WTC11 (cell line): ENCODE data around the gene TCF3. TPM values are rescaled to one million over a fixed set of nuclear protein-coding genes. Genes with fewer than 3 reads are reported as not detected.

Source experiments
- ATAC-seq: fragments of 200-7000 bp; cut with Tn5 transposase; 2 replicates; pipeline ENCODE4 v1.10.0; 2021; ENCODE audit warnings: mild to moderate bottlenecking, moderate library complexity
- CTCF ChIA-PET: fragments of 300-600 bp; sonication (Branson Sonifier 250); formaldehyde crosslinking; loops from one replicate; lab custom pipeline; 2021; ENCODE audit warnings: antibody characterized with exemption; lab: Charles Lee
- POLR2A ChIA-PET: fragments of 350-600 bp; sonication (Branson Sonifier 250); formaldehyde crosslinking; loops from one replicate; lab custom pipeline; 2021; ENCODE audit warnings: antibody characterized with exemption; lab: Charles Lee
- DNase-seq: peaks from one replicate; pipeline ENCODE4 v3.0.0; 2021; ENCODE audit warnings: low spot score
- H3K27ac Mint-ChIP-seq: 2 replicates; pipeline ENCODE4 v1.8.0; 2021; ENCODE audit warnings: mixed read lengths
- H3K27me3 Mint-ChIP-seq: 2 replicates; pipeline ENCODE4 v1.8.0; 2021; ENCODE audit warnings: low read depth, mild to moderate bottlenecking, moderate library complexity, mixed read lengths
- H3K36me3 Mint-ChIP-seq: 2 replicates; pipeline ENCODE4 v1.8.0; 2021; ENCODE audit warnings: mixed read lengths
- H3K4me1 Mint-ChIP-seq: 2 replicates; pipeline ENCODE4 v1.8.0; 2022; ENCODE audit warnings: mixed read lengths
- H3K4me3 Mint-ChIP-seq: 2 replicates; pipeline ENCODE4 v1.8.0; 2021; ENCODE audit warnings: mild to moderate bottlenecking, moderate library complexity, mixed read lengths
- H3K9me3 Mint-ChIP-seq: 2 replicates; pipeline ENCODE4 v1.8.0; 2021; ENCODE audit warnings: mixed read lengths
- CBFB ChIP-seq: sonication (generic); formaldehyde crosslinking; IDR thresholded peaks from 2 replicates; pipeline ENCODE4 v1.8.1; 2022; ENCODE audit warnings: mild to moderate bottlenecking, low read depth, missing genetic modification reagents
- CTCF ChIP-seq: fragments of 200-600 bp; IDR thresholded peaks from 2 replicates; pipeline ENCODE4 v1.8.0; 2022; ENCODE audit warnings: antibody characterized with exemption
- ELF4 ChIP-seq: sonication (generic); formaldehyde crosslinking; IDR thresholded peaks from 2 replicates; pipeline ENCODE4 v1.8.1; 2022; ENCODE audit warnings: low read depth, mild to moderate bottlenecking, moderate library complexity, missing genetic modification reagents
- ERG ChIP-seq: fragments of 250-450 bp; sonication (Bioruptor Pico); IDR thresholded peaks from 2 replicates; pipeline ENCODE4 v1.8.0; 2021; ENCODE audit warnings: mild to moderate bottlenecking
- ESRRA ChIP-seq: sonication (generic); formaldehyde crosslinking; IDR thresholded peaks from 2 replicates; pipeline ENCODE4 v1.8.1; 2022; ENCODE audit warnings: mild to moderate bottlenecking, missing genetic modification reagents, borderline replicate concordance
- FOXJ3 ChIP-seq: sonication (generic); formaldehyde crosslinking; IDR thresholded peaks from 2 replicates; pipeline ENCODE4 v1.9.0; 2021; ENCODE audit warnings: missing genetic modification reagents, mild to moderate bottlenecking, borderline replicate concordance
- JUN ChIP-seq: sonication (generic); formaldehyde crosslinking; IDR thresholded peaks from 2 replicates; pipeline ENCODE4 v1.8.0; 2023; ENCODE audit warnings: mild to moderate bottlenecking, missing genetic modification reagents
- KAT7 ChIP-seq: sonication (generic); formaldehyde crosslinking; IDR thresholded peaks from 2 replicates; pipeline ENCODE4 v1.8.1; 2023; ENCODE audit warnings: missing genetic modification reagents, mild to moderate bottlenecking, borderline replicate concordance
- MXD4 ChIP-seq: fragments of 250-450 bp; sonication (Bioruptor Pico); IDR thresholded peaks from 2 replicates; pipeline ENCODE4 v1.8.0; 2021; ENCODE audit warnings: mild to moderate bottlenecking, moderate library complexity, borderline replicate concordance
- NFYB ChIP-seq: sonication (generic); formaldehyde crosslinking; conservative IDR thresholded peaks from 2 replicates; pipeline ENCODE4 v1.8.0; 2022; ENCODE audit warnings: low read depth, missing genetic modification reagents
- NR1H2 ChIP-seq: sonication (generic); formaldehyde crosslinking; IDR thresholded peaks from 2 replicates; pipeline ENCODE4 v1.9.0; 2021; ENCODE audit warnings: mild to moderate bottlenecking, moderate library complexity, missing genetic modification reagents
- OVOL2 ChIP-seq: fragments of 250-450 bp; sonication (Bioruptor Pico); IDR thresholded peaks from 2 replicates; pipeline ENCODE4 v1.9.0; 2021; ENCODE audit warnings: mild to moderate bottlenecking, borderline replicate concordance
- SOX15 ChIP-seq: fragments of 250-450 bp; sonication (Bioruptor Pico); IDR thresholded peaks from 2 replicates; pipeline ENCODE4 v1.9.0; 2021; ENCODE audit warnings: mild to moderate bottlenecking
- SP1 ChIP-seq: sonication (generic); formaldehyde crosslinking; conservative IDR thresholded peaks from 2 replicates; pipeline ENCODE4 v1.8.1; 2022; ENCODE audit warnings: missing genetic modification reagents
- TCF7 ChIP-seq: sonication (generic); formaldehyde crosslinking; IDR thresholded peaks from 2 replicates; pipeline ENCODE4 v1.8.0; 2022; ENCODE audit warnings: mild to moderate bottlenecking, low read depth, missing genetic modification reagents, moderate library complexity
- ZBTB21 ChIP-seq: sonication (generic); formaldehyde crosslinking; IDR thresholded peaks from 2 replicates; pipeline ENCODE4 v1.8.1; 2023; ENCODE audit warnings: mild to moderate bottlenecking, missing genetic modification reagents, borderline replicate concordance
- ZNF121 ChIP-seq: sonication (generic); formaldehyde crosslinking; IDR thresholded peaks from 2 replicates; pipeline ENCODE4 v1.8.0; 2023; ENCODE audit warnings: missing genetic modification reagents
- ZNF281 ChIP-seq: sonication (generic); formaldehyde crosslinking; IDR thresholded peaks from 2 replicates; pipeline ENCODE4 v1.8.0; 2023; ENCODE audit warnings: mild to moderate bottlenecking, missing genetic modification reagents
- ZNF396 ChIP-seq: fragments of 250-450 bp; sonication (Bioruptor Pico); IDR thresholded peaks from 2 replicates; pipeline ENCODE4 v1.8.0; 2021; ENCODE audit warnings: mild to moderate bottlenecking, moderate library complexity, borderline replicate concordance
- ZNF423 ChIP-seq: fragments of 250-450 bp; sonication (Bioruptor Pico); IDR thresholded peaks from 2 replicates; pipeline ENCODE4 v2.1.2; 2022; ENCODE audit warnings: mild to moderate bottlenecking, moderate library complexity
- ZNF671 ChIP-seq: fragments of 250-450 bp; sonication (Bioruptor Pico); IDR thresholded peaks from 2 replicates; pipeline ENCODE4 v1.8.0; 2021; ENCODE audit warnings: mild to moderate bottlenecking
- total RNA-seq: library from RNA; stranded (reverse); gene quantifications from 3 replicates; pipeline ENCODE4 v1.2.3, GENCODE V29; 2021
- TF ChIP-seq, protein P1 (sequence below): fragments of 250-450 bp; sonication (Bioruptor Pico); IDR thresholded peaks from 2 replicates; pipeline ENCODE4 v2.1.2; 2022; ENCODE audit warnings: mild to moderate bottlenecking, moderate library complexity
- TF ChIP-seq, protein P2 (sequence below): sonication (generic); formaldehyde crosslinking; conservative IDR thresholded peaks from 2 replicates; pipeline ENCODE4 v1.8.1; 2022; ENCODE audit warnings: mild to moderate bottlenecking, missing genetic modification reagents
- TF ChIP-seq, protein P3 (sequence below): fragments of 250-450 bp; sonication (Bioruptor Pico); IDR thresholded peaks from 2 replicates; pipeline ENCODE4 v1.9.0; 2021; ENCODE audit warnings: mild to moderate bottlenecking, borderline replicate concordance

Gene TCF3
- total RNA-seq, 1 experiment from 2014 or later, result 324 TPM

DNA sequence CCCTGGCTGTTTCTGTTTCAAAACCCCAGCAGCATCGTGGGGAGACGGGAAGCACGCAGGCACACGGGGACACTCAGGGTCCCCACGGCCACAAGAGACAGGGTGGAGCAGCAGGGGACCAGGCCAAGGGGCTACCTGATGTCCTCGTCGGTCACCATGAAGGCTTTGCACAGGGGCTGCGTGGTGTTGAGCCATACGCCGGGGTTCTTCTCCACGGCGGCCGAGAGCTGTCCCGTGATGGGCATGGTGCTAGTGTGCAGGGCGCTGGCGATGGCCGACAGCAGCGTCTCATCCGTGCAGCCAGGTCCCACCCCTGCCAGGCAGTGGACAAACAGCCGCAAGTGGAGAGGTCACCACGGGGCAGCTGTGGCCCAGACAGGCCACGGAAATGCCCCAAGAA, 71.5 kb downstream of the TCF3 start:
- ChIA-PET POLR2A (no interaction called here), CTCF (interaction anchor here (0.6 kb wide), 1 partner anchor 200 kb away, joined by 3 read pairs; no protein-coding TSS in a partner anchor)
- no peaks in the 10 kb centered on the region for H3K4me1 Mint-ChIP-seq
- ATAC-seq, result no peak
- H3K36me3 Mint-ChIP-seq, result peaks cover 38% of the 10 kb centered on the region
- DNase-seq, result no peak
- H3K27me3 Mint-ChIP-seq, result no peaks in the 10 kb centered on the region
- no peak overlapping the region for H3K4me3 Mint-ChIP-seq
- no peaks in the 10 kb centered on the region for H3K9me3 Mint-ChIP-seq
- TF ChIP-seq FOXJ3 (CRISPR knock-in tag) (no peak), ZNF423 (no peak), ESRRA (CRISPR knock-in tag) (no peak), NFYB (CRISPR knock-in tag) (no peak), CTCF (no peak), TCF7 (CRISPR knock-in tag) (no peak), ZNF281 (CRISPR knock-in tag) (no peak), KAT7 (no peak), MXD4 (no peak), ZBTB21 (CRISPR knock-in tag) (no peak), ELF4 (no peak), OVOL2 (CRISPR knock-in tag) (no peak), CBFB (CRISPR knock-in tag) (no peak)
- TF ChIP-seq, protein P1, sequence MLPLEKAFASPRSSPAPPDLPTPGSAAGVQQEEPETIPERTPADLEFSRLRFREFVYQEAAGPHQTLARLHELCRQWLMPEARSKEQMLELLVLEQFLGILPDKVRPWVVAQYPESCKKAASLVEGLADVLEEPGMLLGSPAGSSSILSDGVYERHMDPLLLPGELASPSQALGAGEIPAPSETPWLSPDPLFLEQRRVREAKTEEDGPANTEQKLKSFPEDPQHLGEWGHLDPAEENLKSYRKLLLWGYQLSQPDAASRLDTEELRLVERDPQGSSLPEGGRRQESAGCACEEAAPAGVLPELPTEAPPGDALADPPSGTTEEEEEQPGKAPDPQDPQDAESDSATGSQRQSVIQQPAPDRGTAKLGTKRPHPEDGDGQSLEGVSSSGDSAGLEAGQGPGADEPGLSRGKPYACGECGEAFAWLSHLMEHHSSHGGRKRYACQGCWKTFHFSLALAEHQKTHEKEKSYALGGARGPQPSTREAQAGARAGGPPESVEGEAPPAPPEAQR, result no peak
- no peak overlapping the region for H3K27ac Mint-ChIP-seq

- no peak for ATAC-seq
- peaks cover 38% of the 10 kb centered on the region for H3K36me3 Mint-ChIP-seq
- TF ChIP-seq ZNF121, result no peak
- TF ChIP-seq, protein P1, result no peak
- no peak for TF ChIP-seq ZNF671 (CRISPR knock-in tag)
- TF ChIP-seq, protein P2, sequence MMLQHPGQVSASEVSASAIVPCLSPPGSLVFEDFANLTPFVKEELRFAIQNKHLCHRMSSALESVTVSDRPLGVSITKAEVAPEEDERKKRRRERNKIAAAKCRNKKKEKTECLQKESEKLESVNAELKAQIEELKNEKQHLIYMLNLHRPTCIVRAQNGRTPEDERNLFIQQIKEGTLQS (CRISPR knock-in tag), result no peak
- TF ChIP-seq ZNF396 (CRISPR knock-in tag), result no peak
- no peak for TF ChIP-seq SOX15
- no peak for TF ChIP-seq TCF7 (CRISPR knock-in tag)
- TF ChIP-seq, protein P3, sequence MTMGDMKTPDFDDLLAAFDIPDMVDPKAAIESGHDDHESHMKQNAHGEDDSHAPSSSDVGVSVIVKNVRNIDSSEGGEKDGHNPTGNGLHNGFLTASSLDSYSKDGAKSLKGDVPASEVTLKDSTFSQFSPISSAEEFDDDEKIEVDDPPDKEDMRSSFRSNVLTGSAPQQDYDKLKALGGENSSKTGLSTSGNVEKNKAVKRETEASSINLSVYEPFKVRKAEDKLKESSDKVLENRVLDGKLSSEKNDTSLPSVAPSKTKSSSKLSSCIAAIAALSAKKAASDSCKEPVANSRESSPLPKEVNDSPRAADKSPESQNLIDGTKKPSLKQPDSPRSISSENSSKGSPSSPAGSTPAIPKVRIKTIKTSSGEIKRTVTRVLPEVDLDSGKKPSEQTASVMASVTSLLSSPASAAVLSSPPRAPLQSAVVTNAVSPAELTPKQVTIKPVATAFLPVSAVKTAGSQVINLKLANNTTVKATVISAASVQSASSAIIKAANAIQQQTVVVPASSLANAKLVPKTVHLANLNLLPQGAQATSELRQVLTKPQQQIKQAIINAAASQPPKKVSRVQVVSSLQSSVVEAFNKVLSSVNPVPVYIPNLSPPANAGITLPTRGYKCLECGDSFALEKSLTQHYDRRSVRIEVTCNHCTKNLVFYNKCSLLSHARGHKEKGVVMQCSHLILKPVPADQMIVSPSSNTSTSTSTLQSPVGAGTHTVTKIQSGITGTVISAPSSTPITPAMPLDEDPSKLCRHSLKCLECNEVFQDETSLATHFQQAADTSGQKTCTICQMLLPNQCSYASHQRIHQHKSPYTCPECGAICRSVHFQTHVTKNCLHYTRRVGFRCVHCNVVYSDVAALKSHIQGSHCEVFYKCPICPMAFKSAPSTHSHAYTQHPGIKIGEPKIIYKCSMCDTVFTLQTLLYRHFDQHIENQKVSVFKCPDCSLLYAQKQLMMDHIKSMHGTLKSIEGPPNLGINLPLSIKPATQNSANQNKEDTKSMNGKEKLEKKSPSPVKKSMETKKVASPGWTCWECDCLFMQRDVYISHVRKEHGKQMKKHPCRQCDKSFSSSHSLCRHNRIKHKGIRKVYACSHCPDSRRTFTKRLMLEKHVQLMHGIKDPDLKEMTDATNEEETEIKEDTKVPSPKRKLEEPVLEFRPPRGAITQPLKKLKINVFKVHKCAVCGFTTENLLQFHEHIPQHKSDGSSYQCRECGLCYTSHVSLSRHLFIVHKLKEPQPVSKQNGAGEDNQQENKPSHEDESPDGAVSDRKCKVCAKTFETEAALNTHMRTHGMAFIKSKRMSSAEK (CRISPR knock-in tag), result no peak
- no peak for TF ChIP-seq KAT7
- no peak for TF ChIP-seq JUN
- no peak for TF ChIP-seq ERG (CRISPR knock-in tag)
- no peak for TF ChIP-seq NR1H2 (CRISPR knock-in tag)
- TF ChIP-seq SP1 (CRISPR knock-in tag), result no peak
These were observed 72.0 kb downstream of the TCF3 start for GRCh38 chr19:1580382-1580781.

More at GRCh38 chr19:1580382-1580781, 72.0 kb downstream of the TCF3 start:
- no peak for DNase-seq
- Mint-ChIP-seq H3K27ac (no peak overlapping the region), H3K27me3 (no peaks in the 10 kb centered on the region), H3K9me3 (no peaks in the 10 kb centered on the region), H3K4me1 (no peaks in the 10 kb centered on the region), H3K4me3 (no peak overlapping the region)
- ChIA-PET POLR2A (no interaction called here), CTCF (no interaction called here)
